Neural cell (in vitro differentiated cells): ENCODE results near the gene ARHGEF19. TPM values are rescaled to one million over a fixed set of nuclear protein-coding genes. Genes with fewer than 3 reads are reported as not detected.

Experiments
- H2AFZ ChIP-seq: fragments of 200-600, 300-800 bp; sonication (generic), shearing (Covaris generic); 2 replicates; pipeline ENCODE4 v1.6.0; 2014; ENCODE audit warnings: low read depth, mild to moderate bottlenecking, antibody characterized with exemption, low read length, moderate library complexity
- H3F3A ChIP-seq: fragments of 200-600 bp; shearing (Covaris generic); 2 replicates; pipeline ENCODE4 v1.6.1; 2016; ENCODE audit warnings: mild to moderate bottlenecking, moderate library complexity, mixed read lengths, antibody characterized with exemption, low read length; ENCODE audit not compliant: insufficient read depth, poor library complexity, severe bottlenecking
- H3K27ac ChIP-seq: fragments of 200-600, 300-800 bp; sonication (generic), shearing (Covaris generic); 2 replicates; pipeline ENCODE4 v1.5.1; 2014; ENCODE audit warnings: mild to moderate bottlenecking, low read length, moderate library complexity
- H3K27me3 ChIP-seq: fragments of 300-800, 200-600 bp; sonication (generic), shearing (Covaris generic); 2 replicates; pipeline ENCODE4 v1.6.0; 2014; ENCODE audit warnings: mild to moderate bottlenecking, low read depth, low read length, moderate library complexity; ENCODE audit not compliant: insufficient read depth
- H3K36me3 ChIP-seq: fragments of 300-800, 200-600 bp; sonication (generic), shearing (Covaris generic); 2 replicates; pipeline ENCODE4 v1.5.1; 2014; ENCODE audit warnings: mild to moderate bottlenecking, antibody characterized with exemption, low read length, moderate library complexity; ENCODE audit not compliant: insufficient read depth
- H3K4me2 ChIP-seq: fragments of 300-800, 200-600 bp; sonication (generic), shearing (Covaris generic); 2 replicates; pipeline ENCODE4 v1.6.0; 2014; ENCODE audit warnings: mild to moderate bottlenecking, low read length
- H3K4me3 ChIP-seq: fragments of 300-800, 200-600 bp; sonication (generic), shearing (Covaris generic); 2 replicates; pipeline ENCODE4 v1.5.1; 2014; ENCODE audit warnings: mild to moderate bottlenecking, low read length, moderate library complexity
- H3K79me2 ChIP-seq: fragments of 200-600 bp; shearing (Covaris generic); replicated peaks from 2 replicates; pipeline ENCODE4 v1.6.0; 2014; ENCODE audit warnings: mild to moderate bottlenecking, low read length, moderate library complexity; ENCODE audit not compliant: insufficient read depth
- H3K9ac ChIP-seq: fragments of 300-800, 200-600 bp; sonication (generic), shearing (Covaris generic); 2 replicates; pipeline ENCODE4 v1.6.1; 2016; ENCODE audit warnings: mild to moderate bottlenecking, low read length, mixed read lengths
- H3K9me2 ChIP-seq: fragments of 200-600 bp; shearing (Covaris generic); 2 replicates; pipeline ENCODE4 v1.6.1; 2016; ENCODE audit warnings: mild to moderate bottlenecking, low read length, mixed read lengths; ENCODE audit not compliant: insufficient read depth
- H3K9me3 ChIP-seq: fragments of 200-600, 300-800 bp; sonication (generic), shearing (Covaris generic); 2 replicates; pipeline ENCODE4 v1.6.1; 2016; ENCODE audit warnings: mild to moderate bottlenecking, mixed run types, low read length, moderate library complexity, mixed read lengths
- H4K20me1 ChIP-seq: fragments of 200-600 bp; shearing (Covaris generic); 2 replicates; pipeline ENCODE4 v1.6.1; 2016; ENCODE audit warnings: mild to moderate bottlenecking, mixed run types; ENCODE audit not compliant: insufficient read depth
- EP300 ChIP-seq: fragments of 450-650 bp; conservative IDR thresholded peaks from 2 replicates; pipeline ENCODE4 v1.6.1; 2014; ENCODE audit warnings: antibody characterized with exemption, mild to moderate bottlenecking, moderate library complexity; ENCODE audit not compliant: poor library complexity, severe bottlenecking
- EZH2 ChIP-seq: fragments of 200-600, 300-800 bp; shearing (Covaris generic), sonication (generic); IDR thresholded peaks from 2 replicates; pipeline ENCODE4 v1.6.1; 2014; ENCODE audit warnings: antibody characterized with exemption, low read length, borderline replicate concordance, mild to moderate bottlenecking; ENCODE audit not compliant: insufficient read depth, poor library complexity, severe bottlenecking
- MXI1 ChIP-seq: fragments of 450-650 bp; conservative IDR thresholded peaks from 2 replicates; pipeline ENCODE4 v1.6.1; 2014; ENCODE audit warnings: antibody characterized with exemption, mild to moderate bottlenecking; ENCODE audit not compliant: poor library complexity, severe bottlenecking
- POLR2AphosphoS5 ChIP-seq: IDR thresholded peaks from 2 replicates; pipeline ENCODE4 v1.6.1; 2012
- RAD21 ChIP-seq: fragments of 450-650 bp; conservative IDR thresholded peaks from 2 replicates; pipeline ENCODE4 v1.6.1; 2014; ENCODE audit warnings: antibody characterized with exemption, mild to moderate bottlenecking, moderate library complexity
- SMC3 ChIP-seq: fragments of 450-650 bp; conservative IDR thresholded peaks from 2 replicates; pipeline ENCODE4 v1.6.1; 2014; ENCODE audit warnings: antibody characterized with exemption, mild to moderate bottlenecking, moderate library complexity; ENCODE audit not compliant: poor library complexity
- TAF1 ChIP-seq: IDR thresholded peaks from 2 replicates; pipeline ENCODE4 v1.6.1; 2012; ENCODE audit warnings: low read depth
- polyA plus RNA-seq: library from polyadenylated mRNA; depleted of rRNA; stranded (reverse); fragments of >200 nt; gene quantifications from 2 replicates; pipeline ENCODE4 v1.2.3, GENCODE V29; 2014
- TF ChIP-seq, protein P1 (sequence below): IDR thresholded peaks from 2 replicates; pipeline ENCODE4 v1.6.1; 2012; ENCODE audit warnings: borderline replicate concordance
- TF ChIP-seq, protein P2 (sequence below): fragments of 450-650 bp; IDR thresholded peaks from 2 replicates; pipeline ENCODE4 v1.5.1; 2014; ENCODE audit warnings: antibody characterized with exemption, mild to moderate bottlenecking, moderate library complexity; ENCODE audit not compliant: poor library complexity, severe bottlenecking

The ARHGEF19 gene
- polyA plus RNA-seq, 1 donor from 2014 or later = 0.93 TPM

DNA sequence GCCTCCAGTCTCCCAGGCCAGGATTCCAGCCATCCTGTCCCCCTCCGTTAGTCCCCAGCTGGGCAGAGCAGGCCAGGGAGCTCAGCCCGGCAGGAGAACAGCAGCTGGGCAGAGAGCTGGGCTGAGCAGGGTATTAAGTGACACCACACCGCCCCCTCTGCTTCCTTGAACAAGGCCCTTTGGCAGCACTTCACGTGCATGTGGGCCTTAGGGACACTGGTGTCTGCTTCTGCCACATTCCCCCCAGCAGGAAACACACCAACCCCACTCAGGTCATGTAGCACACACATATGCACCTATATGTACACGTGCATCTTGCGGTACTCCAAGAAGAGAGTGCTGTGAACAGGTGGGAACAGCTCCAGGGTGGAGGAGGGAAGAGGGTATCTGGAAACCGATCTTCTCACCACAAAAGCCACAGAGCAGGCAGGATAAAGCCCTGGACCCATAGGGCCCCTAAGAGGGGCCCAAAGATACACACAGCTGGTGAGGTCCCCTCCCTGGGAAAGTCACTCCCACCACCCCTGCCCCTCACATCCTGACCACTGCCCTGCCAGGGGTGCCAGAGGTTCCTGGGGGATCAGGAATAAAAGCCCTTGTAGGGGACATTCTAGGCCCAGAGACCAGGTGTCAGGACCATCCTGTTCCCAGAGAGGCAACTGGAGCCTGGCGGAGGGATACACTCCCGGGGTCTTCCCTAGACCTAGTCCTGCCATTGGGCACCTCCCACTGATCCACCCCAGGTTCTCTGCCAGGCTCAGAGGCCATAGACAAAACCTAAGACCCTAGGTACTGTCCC is 61.1 kb downstream of the ARHGEF19 start:
- H3K27me3 ChIP-seq = peaks cover 22% of the 10 kb centered on the region
- no peak overlapping the region for H3K27ac ChIP-seq
- H3K79me2 ChIP-seq = peaks cover 18% of the 10 kb centered on the region
- no peak overlapping the region for H3K4me3 ChIP-seq
- no peak overlapping the region for H3K9ac ChIP-seq
- H4K20me1 ChIP-seq = no peaks in the 10 kb centered on the region
- H3K9me2 ChIP-seq = no peaks in the 10 kb centered on the region
- H3F3A ChIP-seq = no peaks in the 10 kb centered on the region
- H3K9me3 ChIP-seq = no peaks in the 10 kb centered on the region
- H2AFZ ChIP-seq = no peak overlapping the region
- TF ChIP-seq, protein P1, sequence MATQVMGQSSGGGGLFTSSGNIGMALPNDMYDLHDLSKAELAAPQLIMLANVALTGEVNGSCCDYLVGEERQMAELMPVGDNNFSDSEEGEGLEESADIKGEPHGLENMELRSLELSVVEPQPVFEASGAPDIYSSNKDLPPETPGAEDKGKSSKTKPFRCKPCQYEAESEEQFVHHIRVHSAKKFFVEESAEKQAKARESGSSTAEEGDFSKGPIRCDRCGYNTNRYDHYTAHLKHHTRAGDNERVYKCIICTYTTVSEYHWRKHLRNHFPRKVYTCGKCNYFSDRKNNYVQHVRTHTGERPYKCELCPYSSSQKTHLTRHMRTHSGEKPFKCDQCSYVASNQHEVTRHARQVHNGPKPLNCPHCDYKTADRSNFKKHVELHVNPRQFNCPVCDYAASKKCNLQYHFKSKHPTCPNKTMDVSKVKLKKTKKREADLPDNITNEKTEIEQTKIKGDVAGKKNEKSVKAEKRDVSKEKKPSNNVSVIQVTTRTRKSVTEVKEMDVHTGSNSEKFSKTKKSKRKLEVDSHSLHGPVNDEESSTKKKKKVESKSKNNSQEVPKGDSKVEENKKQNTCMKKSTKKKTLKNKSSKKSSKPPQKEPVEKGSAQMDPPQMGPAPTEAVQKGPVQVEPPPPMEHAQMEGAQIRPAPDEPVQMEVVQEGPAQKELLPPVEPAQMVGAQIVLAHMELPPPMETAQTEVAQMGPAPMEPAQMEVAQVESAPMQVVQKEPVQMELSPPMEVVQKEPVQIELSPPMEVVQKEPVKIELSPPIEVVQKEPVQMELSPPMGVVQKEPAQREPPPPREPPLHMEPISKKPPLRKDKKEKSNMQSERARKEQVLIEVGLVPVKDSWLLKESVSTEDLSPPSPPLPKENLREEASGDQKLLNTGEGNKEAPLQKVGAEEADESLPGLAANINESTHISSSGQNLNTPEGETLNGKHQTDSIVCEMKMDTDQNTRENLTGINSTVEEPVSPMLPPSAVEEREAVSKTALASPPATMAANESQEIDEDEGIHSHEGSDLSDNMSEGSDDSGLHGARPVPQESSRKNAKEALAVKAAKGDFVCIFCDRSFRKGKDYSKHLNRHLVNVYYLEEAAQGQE = no peak
- TF ChIP-seq SMC3 (no peak), POLR2AphosphoS5 (no peak), EZH2 (no peak), RAD21 (no peak), TAF1 (no peak), EP300 (no peak), MXI1 (no peak)
- TF ChIP-seq, protein P2, sequence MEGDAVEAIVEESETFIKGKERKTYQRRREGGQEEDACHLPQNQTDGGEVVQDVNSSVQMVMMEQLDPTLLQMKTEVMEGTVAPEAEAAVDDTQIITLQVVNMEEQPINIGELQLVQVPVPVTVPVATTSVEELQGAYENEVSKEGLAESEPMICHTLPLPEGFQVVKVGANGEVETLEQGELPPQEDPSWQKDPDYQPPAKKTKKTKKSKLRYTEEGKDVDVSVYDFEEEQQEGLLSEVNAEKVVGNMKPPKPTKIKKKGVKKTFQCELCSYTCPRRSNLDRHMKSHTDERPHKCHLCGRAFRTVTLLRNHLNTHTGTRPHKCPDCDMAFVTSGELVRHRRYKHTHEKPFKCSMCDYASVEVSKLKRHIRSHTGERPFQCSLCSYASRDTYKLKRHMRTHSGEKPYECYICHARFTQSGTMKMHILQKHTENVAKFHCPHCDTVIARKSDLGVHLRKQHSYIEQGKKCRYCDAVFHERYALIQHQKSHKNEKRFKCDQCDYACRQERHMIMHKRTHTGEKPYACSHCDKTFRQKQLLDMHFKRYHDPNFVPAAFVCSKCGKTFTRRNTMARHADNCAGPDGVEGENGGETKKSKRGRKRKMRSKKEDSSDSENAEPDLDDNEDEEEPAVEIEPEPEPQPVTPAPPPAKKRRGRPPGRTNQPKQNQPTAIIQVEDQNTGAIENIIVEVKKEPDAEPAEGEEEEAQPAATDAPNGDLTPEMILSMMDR = no peak
- H3K4me2 ChIP-seq = no peak overlapping the region
- H3K36me3 ChIP-seq = no peaks in the 10 kb centered on the region

DNA sequence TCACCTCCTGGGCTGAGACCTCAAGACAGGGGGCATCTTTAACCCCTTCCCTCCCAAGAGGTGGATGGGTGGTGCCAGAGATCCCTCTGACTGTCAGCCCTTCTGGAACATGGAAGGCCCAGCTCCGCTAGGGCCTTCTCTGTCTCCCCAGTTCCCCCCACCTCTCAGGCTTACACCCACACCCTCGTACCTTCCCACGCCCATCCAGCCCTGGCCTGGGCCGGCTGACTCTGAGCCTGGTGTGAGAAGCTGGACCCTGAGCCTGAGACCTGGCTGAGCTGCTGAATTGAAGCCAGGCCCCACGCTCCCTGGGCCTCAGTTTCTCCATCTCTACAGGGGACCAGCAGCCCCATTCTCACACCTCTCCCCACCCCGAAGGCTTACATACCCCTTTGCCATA is 61.9 kb downstream of the ARHGEF19 start:
- Histone ChIP-seq H3F3A (no peaks in the 10 kb centered on the region), H3K79me2 (peaks cover 18% of the 10 kb centered on the region), H3K9ac (no peak overlapping the region), H2AFZ (no peak overlapping the region), H3K9me2 (no peaks in the 10 kb centered on the region), H3K4me3 (no peak overlapping the region), H3K27ac (no peak overlapping the region), H3K9me3 (no peaks in the 10 kb centered on the region), H3K27me3 (peaks cover 17% of the 10 kb centered on the region), H3K36me3 (no peaks in the 10 kb centered on the region), H4K20me1 (no peaks in the 10 kb centered on the region), H3K4me2 (no peak overlapping the region)
- no peak for TF ChIP-seq RAD21
- no peak for TF ChIP-seq SMC3
- TF ChIP-seq, protein P1 = no peak
- TF ChIP-seq POLR2AphosphoS5 = no peak
- no peak for TF ChIP-seq EZH2
- no peak for TF ChIP-seq TAF1
